Measurements from ENCODE around the gene KPNA6. TPM values are rescaled to one million over a fixed set of nuclear protein-coding genes. Genes with fewer than 3 reads are reported as not detected.
A peak's percentile ranks its signal among the peaks of the same experiment; 100 is the strongest.
"Not testable (repeated sequence)": the region's sequence is repeated elsewhere in the genome, so short reads cannot be mapped to it uniquely, and the experiment has no call there.

The KPNA6 gene
- polyA plus RNA-seq, 1 of the 3 experiments (the other 2 are of a cell fraction): 13.1 TPM

GRCh38 chr1:32111789-32112188, 3.9 kb downstream of the KPNA6 start:
- ChIA-PET POLR2A (interaction anchor here (1.6 kb wide), 1 partner anchor 39 kb away, joined by 4 read pairs; the partner anchor contains the start of gene TMEM39B), CTCF (interaction anchor here (1.1 to 2.1 kb wide), 3 partner anchors 10 to 224 kb away, joined by 3 to 7 read pairs (median 6); no protein-coding TSS in a partner anchor)
- TF ChIP-seq PBX3 (IDR thresholded peaks at IDR 0.05) (peak; percentile 47; the same call in 1 of the 2 replicates), RFX5 (IDR thresholded peaks at IDR 0.05; ENCODE audit: low read length) (no peak)
- H3K4me2 ChIP-seq: no peak overlapping the region
- H3K9me3 ChIP-seq: no peaks in the 10 kb centered on the region
- H3K9me2 ChIP-seq: no peaks in the 10 kb centered on the region
- no peak overlapping the region for H3K9ac ChIP-seq
- no peak overlapping the region for H2AFZ ChIP-seq (ENCODE audit: low read depth)
- H3K79me2 ChIP-seq (ENCODE audit: insufficient read depth): peaks cover 90% of the 10 kb centered on the region
- no peak for DNase-seq
- H3K27ac ChIP-seq (ENCODE audit: low read depth in 2 of 2, low read length in 1 of 2): no peak overlapping the region
- H3K27me3 ChIP-seq (ENCODE audit: insufficient read depth): no peaks in the 10 kb centered on the region
- H3K4me1 ChIP-seq (ENCODE audit: control insufficient read depth in 1 of 2, insufficient read depth in 2 of 2, low read depth in 1 of 2, low read length in 1 of 2): peaks cover 0 to 16% of the 10 kb centered on the region in 2 experiments; a peak in 3 of 4 replicates
- H3K36me3 ChIP-seq (replicated peaks in 1 of 2; ENCODE audit: control insufficient read depth in 1 of 2, insufficient read depth in 2 of 2, low read length in 1 of 2): no peaks in the 10 kb centered on the region
- no peak overlapping the region for H3K4me3 ChIP-seq (ENCODE audit: low read depth in 2 of 2, low read length in 1 of 2)
- H4K20me1 ChIP-seq (ENCODE audit: insufficient read depth): peaks cover 68% of the 10 kb centered on the region
- H3F3A ChIP-seq (replicated peaks; ENCODE audit: insufficient read depth): peaks cover 20% of the 10 kb centered on the region

- Histone ChIP-seq H3K27ac (ENCODE audit: low read depth in 2 of 2, low read length in 1 of 2) (no peak overlapping the region), H3F3A (replicated peaks; ENCODE audit: insufficient read depth) (peaks cover 19% of the 10 kb centered on the region), H4K20me1 (ENCODE audit: insufficient read depth) (peaks cover 70% of the 10 kb centered on the region), H3K9me3 (no peaks in the 10 kb centered on the region), H3K36me3 (replicated peaks in 1 of 2; ENCODE audit: control insufficient read depth in 1 of 2, insufficient read depth in 2 of 2, low read length in 1 of 2) (no peaks in the 10 kb centered on the region), H3K4me1 (ENCODE audit: control insufficient read depth in 1 of 2, insufficient read depth in 2 of 2, low read depth in 1 of 2, low read length in 1 of 2) (peaks cover 0 to 18% of the 10 kb centered on the region in 2 experiments; a peak in 3 of 4 replicates), H3K9ac (no peak overlapping the region), H3K27me3 (ENCODE audit: insufficient read depth) (no peaks in the 10 kb centered on the region), H3K4me2 (no peak overlapping the region), H3K4me3 (ENCODE audit: low read depth in 2 of 2, low read length in 1 of 2) (no peak overlapping the region), H2AFZ (ENCODE audit: low read depth) (no peak overlapping the region), H3K79me2 (ENCODE audit: insufficient read depth) (peaks cover 100% of the 10 kb centered on the region), H3K9me2 (no peaks in the 10 kb centered on the region)
- no peak for DNase-seq
- 95% methylated on average over 5 of the region's 5 CpGs for WGBS (ENCODE audit: low lambda C conversion rate)
- ChIA-PET CTCF (interaction anchor here (1.1 to 2.0 kb wide), 2 partner anchors 14 to 223 kb away, joined by 3 to 7 read pairs; no protein-coding TSS in a partner anchor), POLR2A (interaction anchor here (0.5 kb wide), 1 partner anchor 106 kb away, joined by 3 read pairs; no protein-coding TSS in a partner anchor)
- TF ChIP-seq RCOR1 (IDR thresholded peaks at IDR 0.05; ENCODE audit: low read length): no peak
- no peak for TF ChIP-seq EP300 (IDR thresholded peaks at IDR 0.05; ENCODE audit: borderline replicate concordance in 1 of 2, low read depth in 1 of 2, low read length in 1 of 2)
- TF ChIP-seq IRF3 (IDR thresholded peaks at IDR 0.05; ENCODE audit: low read depth, low read length): no peak
- no peak for TF ChIP-seq FOSL2 (IDR thresholded peaks at IDR 0.05; ENCODE audit: borderline replicate concordance, low read depth)
- no peak for TF ChIP-seq RAD21 (IDR thresholded peaks at IDR 0.05; ENCODE audit: low read length)
- no peak for TF ChIP-seq GABPA (IDR thresholded peaks at IDR 0.05; ENCODE audit: low read depth)
- no peak for TF ChIP-seq FOXJ3 (CRISPR knock-in tag; IDR thresholded peaks at IDR 0.05)
- TF ChIP-seq ZBTB33 (IDR thresholded peaks at IDR 0.05; ENCODE audit: borderline replicate concordance, low read depth): no peak
- TF ChIP-seq JUND (IDR thresholded peaks at IDR 0.05): no peak
- no peak for TF ChIP-seq PBX3 (IDR thresholded peaks at IDR 0.05)
- no peak for TF ChIP-seq POLR2AphosphoS5 (IDR thresholded peaks at IDR 0.05; ENCODE audit: low read depth, low read length)
- TF ChIP-seq RXRA (IDR thresholded peaks at IDR 0.05; ENCODE audit: borderline replicate concordance, low read depth): no peak
These were observed 5.0 kb downstream of the KPNA6 start for GRCh38 chr1:32112806-32113375.

- Histone ChIP-seq H4K20me1 (ENCODE audit: insufficient read depth) (peaks cover 75% of the 10 kb centered on the region), H3F3A (replicated peaks; ENCODE audit: insufficient read depth) (peaks cover 15% of the 10 kb centered on the region), H3K79me2 (ENCODE audit: insufficient read depth) (peaks cover 100% of the 10 kb centered on the region), H3K4me1 (ENCODE audit: control insufficient read depth in 1 of 2, insufficient read depth in 2 of 2, low read depth in 1 of 2, low read length in 1 of 2) (peaks cover 0 to 18% of the 10 kb centered on the region in 2 experiments; a peak in 3 of 4 replicates)
- DNase-seq; CTCF ChIA-PET; H3K9ac ChIP-seq; H3K27me3 ChIP-seq (ENCODE audit: insufficient read depth); H3K4me3 ChIP-seq (ENCODE audit: low read depth in 2 of 2, low read length in 1 of 2); H3K27ac ChIP-seq (ENCODE audit: low read depth in 2 of 2, low read length in 1 of 2); H3K9me3 ChIP-seq; H2AFZ ChIP-seq (ENCODE audit: low read depth); H3K4me2 ChIP-seq; H3K36me3 ChIP-seq (replicated peaks in 1 of 2; ENCODE audit: control insufficient read depth in 1 of 2, insufficient read depth in 2 of 2, low read length in 1 of 2); H3K9me2 ChIP-seq: not testable (repeated sequence)
- WGBS (ENCODE audit: low lambda C conversion rate): 89% methylated on average over 4 of the region's 4 CpGs
- POLR2A ChIA-PET: interaction anchor here (0.5 kb wide), 1 partner anchor 105 kb away, joined by 3 read pairs; no protein-coding TSS in a partner anchor
These were observed 5.6 kb downstream of the KPNA6 start for GRCh38 chr1:32113436-32113835.
